Stimulated activated CD8-positive, alpha-beta memory T cell treated with anti-CD3 and anti-CD28 coated beads, Interleukin-15, amount 100 ng/mL, for 24 hours (primary cell): ENCODE data around the gene PBX2.
"Not testable (repeated sequence)": the region's sequence is repeated elsewhere in the genome, so short reads cannot be mapped to it uniquely, and the experiment has no call there.

Experiments used
- DNase-seq: peaks from one replicate; pipeline ENCODE4 v3.0.0-alpha.2; 2020; ENCODE audit warnings: low read depth

The PBX2 gene, protein sequence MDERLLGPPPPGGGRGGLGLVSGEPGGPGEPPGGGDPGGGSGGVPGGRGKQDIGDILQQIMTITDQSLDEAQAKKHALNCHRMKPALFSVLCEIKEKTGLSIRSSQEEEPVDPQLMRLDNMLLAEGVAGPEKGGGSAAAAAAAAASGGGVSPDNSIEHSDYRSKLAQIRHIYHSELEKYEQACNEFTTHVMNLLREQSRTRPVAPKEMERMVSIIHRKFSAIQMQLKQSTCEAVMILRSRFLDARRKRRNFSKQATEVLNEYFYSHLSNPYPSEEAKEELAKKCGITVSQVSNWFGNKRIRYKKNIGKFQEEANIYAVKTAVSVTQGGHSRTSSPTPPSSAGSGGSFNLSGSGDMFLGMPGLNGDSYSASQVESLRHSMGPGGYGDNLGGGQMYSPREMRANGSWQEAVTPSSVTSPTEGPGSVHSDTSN

DNA sequence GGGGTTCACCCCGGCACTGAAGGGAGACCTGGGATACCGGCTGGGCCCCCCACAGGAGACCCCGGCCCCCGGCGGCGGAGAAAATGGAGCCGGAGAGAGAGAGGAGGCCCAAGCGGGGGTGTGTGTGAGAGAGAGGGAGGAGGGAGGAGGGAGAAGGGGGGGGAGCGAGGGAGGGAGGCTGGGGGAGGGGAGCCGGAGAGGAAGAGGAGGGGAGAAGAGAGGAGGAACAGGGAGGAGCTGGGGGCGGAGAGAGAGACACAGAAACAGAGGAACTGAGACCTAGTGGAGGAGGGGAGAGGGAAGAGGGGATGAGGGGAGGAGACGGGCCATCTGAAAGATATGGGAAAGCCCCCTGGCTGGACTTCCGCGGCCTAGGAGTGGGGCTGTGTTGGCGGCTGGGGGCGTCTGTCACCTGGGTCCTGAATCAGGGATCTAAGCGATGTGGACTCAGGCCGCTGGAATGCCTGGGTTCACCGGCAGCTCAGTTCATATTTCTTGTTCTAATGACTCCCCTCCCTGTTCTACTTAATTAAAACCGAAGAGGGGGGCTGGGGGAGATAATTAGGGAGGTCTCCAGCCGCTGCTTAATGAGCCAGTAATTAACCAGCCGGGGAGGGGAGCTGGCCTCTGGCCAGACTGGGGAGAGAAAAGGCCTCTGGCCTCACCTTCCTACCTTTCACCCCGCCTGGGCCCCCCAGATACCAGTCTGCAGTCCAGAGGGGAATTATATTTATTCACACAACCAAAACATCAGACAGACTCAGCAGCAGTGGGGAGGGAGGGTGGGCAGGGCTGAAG lies at the start of gene PBX2:
PBX2 (minus strand) TSS at position 149 of the 798 bp plus-strand sequence. CDS start 287 bp downstream, outside the sequence.
- DNase-seq: peak; percentile 39

- no peak for DNase-seq
Measured at GRCh38 chr6:32239462-32239861, 49.5 kb upstream of the PBX2 start.

GRCh38 chr6:32234934-32235333 lies 44.9 kb upstream of the PBX2 start:
- DNase-seq: no peak

- no peak for DNase-seq
Measured at GRCh38 chr6:32226434-32226833, 36.4 kb upstream of the PBX2 start.

DNA sequence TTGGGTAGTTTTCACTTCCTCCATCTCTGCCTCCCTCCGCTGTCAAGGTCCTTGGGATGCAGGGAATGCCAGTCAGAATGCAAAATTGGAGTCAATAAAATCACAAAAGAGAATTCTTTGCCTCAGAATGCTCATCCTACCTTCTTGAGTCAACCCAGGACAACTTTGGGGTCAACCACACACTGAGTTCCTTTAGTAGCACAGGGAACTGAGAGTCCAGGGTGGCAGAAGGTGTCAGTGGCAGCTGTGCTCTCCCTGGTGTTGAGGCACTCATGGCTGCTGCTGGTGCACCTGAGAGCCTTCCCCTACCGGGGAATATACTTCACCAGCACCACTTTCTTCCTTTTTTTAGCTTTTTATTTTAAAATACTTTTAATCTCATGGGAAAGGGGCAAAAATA lies 34.7 kb upstream of the PBX2 start:
- no peak for DNase-seq

DNA sequence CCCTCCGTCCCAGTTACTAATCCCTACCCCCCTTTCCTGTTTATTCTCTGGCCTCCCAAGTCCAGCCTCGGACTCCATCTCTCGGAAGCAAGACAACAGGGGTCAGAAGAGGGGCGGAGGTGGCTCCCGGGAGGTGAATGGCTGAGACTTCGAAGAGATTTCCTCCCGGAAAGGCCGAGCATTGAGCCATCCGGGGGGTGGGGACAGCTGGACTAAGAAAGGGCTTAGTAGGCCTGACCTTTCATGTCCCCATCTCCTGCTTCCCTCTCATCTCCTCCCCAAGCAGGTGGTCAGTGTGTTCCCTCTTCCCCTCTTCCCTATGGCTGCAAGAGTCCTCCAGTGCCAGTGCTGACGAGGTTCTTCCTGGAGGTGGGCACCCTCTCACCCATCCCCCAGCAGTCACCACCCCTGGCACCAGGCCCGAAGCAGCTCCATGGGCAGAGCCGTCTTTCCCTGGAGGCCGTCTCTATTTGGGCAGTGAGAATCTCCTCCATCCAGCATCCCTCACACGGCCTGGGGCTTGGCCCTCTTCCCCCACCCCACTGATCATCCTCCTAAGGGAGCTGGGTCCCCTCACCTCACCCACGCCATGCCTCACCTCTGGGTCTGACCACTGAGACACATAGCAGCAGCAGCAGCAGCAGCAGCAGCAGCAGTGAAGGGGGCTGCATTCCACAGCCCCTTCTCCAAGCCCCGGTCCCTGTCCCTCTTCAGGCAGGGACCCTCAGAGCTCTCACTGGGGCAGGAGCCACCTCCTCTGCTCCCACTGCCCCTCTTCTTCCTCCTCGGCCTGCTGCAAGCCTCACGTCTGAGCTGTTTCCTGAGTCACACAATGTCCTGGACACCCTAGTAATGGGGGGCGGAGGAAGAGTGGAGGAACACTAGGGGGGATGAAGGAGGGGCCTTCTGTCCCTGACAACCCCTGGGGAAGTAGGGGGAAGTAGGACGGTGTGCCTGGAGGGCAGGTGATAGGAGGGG lies 33.5 kb upstream of the PBX2 start, which contains the start of gene NOTCH4:
NOTCH4 (minus strand) TSS at position 810 of the 978 bp plus-strand sequence; CDS start at position 671, 139 bp downstream.
- no peak for DNase-seq

DNA sequence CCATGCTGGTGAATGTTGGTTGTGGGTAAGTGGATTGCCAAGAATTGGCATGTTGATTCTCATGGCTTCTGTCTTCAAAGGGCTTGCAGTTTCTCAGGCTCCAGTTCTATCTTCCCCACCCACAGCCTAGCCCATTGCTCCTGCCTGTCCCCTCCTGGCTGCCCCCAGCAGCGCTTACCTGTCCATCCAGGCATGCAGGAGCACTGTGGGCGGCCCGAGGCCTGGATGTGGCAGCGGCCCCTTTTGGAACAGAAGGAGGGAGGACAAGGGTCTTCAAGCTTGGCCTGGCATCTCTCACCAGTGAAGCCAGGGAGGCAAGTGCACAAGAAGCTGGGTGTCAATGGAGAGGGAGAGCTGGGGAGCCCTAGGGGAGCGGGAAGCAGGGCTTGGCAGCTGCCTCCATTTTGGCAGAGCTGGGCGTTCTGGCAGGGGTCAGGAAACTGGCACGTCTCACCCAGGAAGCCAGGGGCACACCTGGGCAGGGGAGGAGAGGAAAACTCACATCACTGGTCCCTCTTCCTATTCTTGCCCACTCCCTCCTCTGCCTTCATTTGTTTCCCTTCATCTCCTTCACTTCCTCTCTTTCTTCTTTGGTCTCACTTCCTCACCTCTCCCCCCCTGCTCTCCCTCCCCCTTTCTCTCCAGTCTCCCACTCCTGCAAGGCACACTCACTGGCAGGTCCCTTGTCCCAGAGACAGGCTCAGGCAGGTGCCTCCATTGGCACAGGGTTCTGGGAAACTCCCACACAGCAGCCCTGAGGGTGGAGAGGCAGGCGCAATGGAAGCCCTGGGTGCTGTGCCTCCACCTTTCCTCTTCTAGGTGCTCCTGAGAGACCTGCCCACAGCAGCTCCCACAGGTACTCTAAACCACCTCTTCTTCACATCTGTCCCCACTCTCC lies 32.6 kb upstream of the PBX2 start:
- DNase-seq: no peak

GRCh38 chr6:32220021-32220420 lies 30.0 kb upstream of the PBX2 start:
- no peak for DNase-seq

DNA sequence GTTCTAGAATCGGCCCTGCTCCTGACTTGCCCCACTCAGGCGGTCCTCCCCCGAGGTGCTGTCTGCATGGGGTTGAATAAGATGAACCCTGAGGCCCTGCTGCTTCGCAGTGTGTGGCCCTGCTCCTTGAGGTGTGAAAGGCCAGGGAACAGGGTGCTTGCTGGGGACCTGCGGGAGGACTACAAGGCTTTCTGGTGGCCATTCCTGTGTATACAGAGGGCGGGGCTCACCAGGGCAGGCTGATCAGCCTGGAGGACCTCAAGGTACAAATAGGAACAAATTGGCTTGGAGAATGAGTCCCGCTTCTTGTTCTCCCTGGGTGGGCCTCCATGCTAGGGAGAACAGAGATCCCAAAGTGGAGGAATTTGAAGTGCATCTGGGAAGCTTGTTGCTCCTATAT lies 28.2 kb upstream of the PBX2 start:
- DNase-seq: no peak

DNA sequence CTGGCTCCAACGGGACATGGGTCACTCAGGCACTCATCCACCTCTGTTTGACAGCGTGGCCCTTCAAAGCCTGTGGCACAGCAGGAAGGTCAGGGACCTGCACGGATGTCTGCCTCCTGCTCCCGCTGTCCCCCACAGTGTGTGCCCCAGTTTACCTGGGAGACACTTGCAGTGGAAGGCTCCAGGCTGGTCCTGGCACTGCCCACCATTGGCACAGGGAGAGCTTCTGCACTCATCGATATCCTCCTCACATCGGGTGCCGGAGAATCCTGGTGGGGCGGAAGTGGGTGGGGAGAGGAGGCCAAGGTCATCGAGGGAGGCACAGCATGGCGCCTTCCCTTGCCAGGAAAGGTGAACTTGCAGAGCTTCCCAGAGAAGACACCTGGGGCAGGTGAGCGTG lies 27.0 kb upstream of the PBX2 start:
- DNase-seq: no peak

DNA sequence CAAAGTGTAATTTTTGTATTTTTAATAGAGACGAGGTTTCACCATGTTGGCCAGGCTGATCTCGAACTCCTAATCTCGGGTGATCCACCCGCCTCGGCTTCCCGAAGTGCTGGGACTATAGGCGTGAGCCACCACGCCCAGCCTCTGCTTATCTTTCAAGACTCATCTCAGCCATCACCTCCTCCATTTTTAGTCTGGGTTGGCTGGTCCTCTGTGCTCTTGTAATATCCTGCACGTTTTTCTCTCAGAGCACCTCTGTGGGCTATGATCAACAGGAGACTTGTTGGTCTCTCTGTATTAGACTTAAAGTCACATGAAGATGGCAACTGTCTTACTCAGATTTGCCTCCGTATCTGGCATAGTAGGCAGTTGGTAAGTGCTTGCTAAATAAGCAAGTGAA lies 26.3 kb upstream of the PBX2 start:
- DNase-seq: no peak

GRCh38 chr6:32215617-32216016 lies 25.6 kb upstream of the PBX2 start:
- DNase-seq: no peak

GRCh38 chr6:32214126-32214525 lies 24.1 kb upstream of the PBX2 start:
- no peak for DNase-seq

DNA sequence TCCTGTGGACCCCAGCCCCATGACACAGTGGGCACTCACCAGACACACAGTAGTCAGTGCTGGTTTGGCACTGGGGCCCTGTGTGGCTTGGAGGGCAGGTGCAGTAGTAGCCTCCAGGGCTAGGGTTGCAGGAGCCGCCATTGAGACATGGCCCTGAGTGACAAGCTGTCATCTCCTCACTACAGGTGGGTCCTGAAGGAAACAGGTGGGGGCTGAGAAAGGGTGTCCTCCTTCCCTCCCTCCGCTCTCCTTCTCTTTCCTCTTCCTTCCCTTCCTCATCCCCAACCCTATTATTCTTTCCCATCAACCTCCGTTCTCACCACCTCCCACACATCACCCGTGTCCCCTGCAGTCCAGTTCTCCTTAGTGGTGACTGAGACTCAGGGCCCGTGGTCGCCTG lies 23.6 kb upstream of the PBX2 start:
- DNase-seq: no peak

- no peak for DNase-seq
Measured at GRCh38 chr6:32212076-32212760, 22.2 kb upstream of the PBX2 start.

DNA sequence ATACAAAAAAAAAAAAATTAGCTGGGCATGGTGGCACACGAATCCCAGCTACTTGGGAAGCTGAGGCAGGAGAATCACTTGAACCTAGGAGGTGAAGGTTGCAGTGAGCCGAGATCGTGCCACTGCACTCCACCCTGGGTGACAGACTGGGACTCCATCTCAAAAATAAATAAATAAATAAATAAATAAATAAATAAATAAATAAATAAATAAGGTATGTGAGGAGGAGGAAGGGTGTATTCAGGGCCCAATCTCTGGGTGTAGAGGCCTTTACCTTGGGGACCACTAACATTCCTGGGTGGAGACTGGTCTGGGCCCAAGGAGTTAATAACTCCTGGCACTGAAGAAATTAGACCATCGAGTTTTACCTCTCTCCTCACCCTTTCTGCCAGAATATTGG lies 21.4 kb upstream of the PBX2 start:
- not testable (repeated sequence) for DNase-seq

DNA sequence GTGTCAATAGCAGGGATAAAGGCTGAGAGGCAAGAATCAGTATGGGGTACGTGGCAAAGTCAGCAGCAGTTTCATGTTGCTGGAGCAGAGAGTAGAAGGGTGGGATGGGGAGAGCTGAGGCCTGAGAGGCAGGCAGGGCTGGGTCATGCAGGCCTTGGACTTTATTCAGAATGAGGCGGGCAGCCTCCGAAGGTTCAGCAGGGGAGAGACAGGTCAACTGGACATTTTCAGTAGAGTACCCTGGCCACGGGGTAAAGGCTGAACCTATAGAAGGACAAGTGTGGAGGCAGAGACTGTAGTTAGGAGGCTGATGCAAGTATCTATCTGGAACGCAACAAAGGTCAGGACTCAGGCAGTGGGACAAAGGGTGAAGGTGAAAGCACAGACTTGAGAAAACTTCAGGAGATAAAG lies 20.2 kb upstream of the PBX2 start:
- DNase-seq: no peak

DNA sequence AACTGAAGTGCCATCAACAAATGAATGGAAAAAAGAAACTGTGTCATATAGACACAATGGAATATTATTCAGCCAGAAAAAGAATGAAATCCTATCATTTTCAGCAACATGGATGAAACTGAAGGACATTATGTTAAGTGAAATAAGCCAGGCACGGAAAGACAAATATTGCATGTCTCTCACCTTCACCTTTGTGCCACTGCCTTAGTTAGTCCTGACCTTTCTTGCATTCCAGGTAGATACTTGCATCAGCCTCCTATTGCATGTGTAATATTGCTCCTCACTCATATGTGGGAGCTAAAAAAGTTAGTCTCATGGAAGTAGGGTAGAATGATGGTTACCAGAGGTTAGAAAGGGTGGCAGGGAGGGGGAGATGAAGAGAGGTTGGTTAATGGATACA lies 19.0 kb upstream of the PBX2 start:
- no peak for DNase-seq

DNA sequence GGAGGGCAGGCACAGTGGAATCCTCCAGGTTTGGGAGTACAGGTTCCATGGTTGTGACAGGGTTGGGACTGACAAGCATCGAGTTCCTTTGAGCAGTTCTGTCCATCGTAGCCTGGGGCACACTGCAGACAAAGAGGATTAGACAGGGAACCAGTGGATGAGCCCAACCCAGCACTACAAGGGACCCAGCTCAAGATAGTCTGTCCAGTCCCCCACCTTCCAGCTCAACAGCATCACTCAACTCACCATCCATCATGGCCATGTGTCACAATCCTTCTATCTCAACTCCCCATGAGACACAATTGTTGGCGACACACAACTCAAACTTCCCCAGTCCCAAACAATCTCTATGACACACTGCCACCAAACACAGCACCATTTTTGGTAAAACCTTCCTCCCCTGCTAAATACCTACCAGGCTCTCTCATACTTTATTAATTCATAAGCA lies 14.3 kb upstream of the PBX2 start:
- DNase-seq: no peak
